Esophagus (tissue), 2 donors: ENCODE data around the gene CETP. TPM values are rescaled to one million over a fixed set of nuclear protein-coding genes. Genes with fewer than 3 reads are reported as not detected.
A peak's percentile ranks its signal among the peaks of the same experiment; 100 is the strongest.

Source experiments
- H3K27ac ChIP-seq, 2 donors: one replicate each; pipeline ENCODE4 v1.5.1; 2013; ENCODE audit warnings: low read depth in 2 of 2, mild to moderate bottlenecking in 2 of 2, inconsistent platforms in 1 of 2, low read length in 1 of 2, moderate library complexity in 1 of 2
- H3K27me3 ChIP-seq, 2 donors: one replicate each; pipeline ENCODE4 v1.6.1; 2013; ENCODE audit warnings: low read length in 2 of 2, control low read depth in 1 of 2, mild to moderate bottlenecking in 1 of 2; ENCODE audit not compliant: insufficient read depth in 2 of 2, control insufficient read depth in 1 of 2
- H3K36me3 ChIP-seq, 2 donors: one replicate each; pipeline ENCODE4 v1.6.1; 2013; ENCODE audit warnings: low read length in 1 of 2; ENCODE audit not compliant: control insufficient read depth in 2 of 2, insufficient read depth in 2 of 2
- H3K4me1 ChIP-seq, 2 donors: one replicate each; pipeline ENCODE4 v1.6.1; 2013; ENCODE audit warnings: low read length in 1 of 2; ENCODE audit not compliant: control insufficient read depth in 2 of 2, insufficient read depth in 2 of 2
- H3K4me3 ChIP-seq, 2 donors: one replicate each; pipeline ENCODE4 v1.5.1; 2013; ENCODE audit warnings: low read length in 2 of 2, mild to moderate bottlenecking in 2 of 2, low read depth in 1 of 2, moderate library complexity in 1 of 2
- H3K9me3 ChIP-seq, 2 donors: one replicate each; pipeline ENCODE4 v1.6.1; 2013; ENCODE audit warnings: mild to moderate bottlenecking in 2 of 2, low read depth in 1 of 2, low read length in 1 of 2, moderate library complexity in 1 of 2; ENCODE audit not compliant: control insufficient read depth in 2 of 2, insufficient read depth in 1 of 2
- WGBS, 2 donors: extraction: QIAGEN DNeasy Blood & Tissue Kit; methylation state at CpG; one replicate each; pipeline ENCODE4 v1.1.7; 2013; 5-methylcytosine and 5-hydroxymethylcytosine counted together
- polyA plus RNA-seq, 2 donors: library from polyadenylated mRNA; stranded (reverse); fragments of 200-250 nt; gene quantifications; one replicate each; pipeline ENCODE4 v1.2.3, GENCODE V29; 2013
- donor health status: healthy with polysubstance abuse.
- donor health status: Bipolar disorder and iron deficiency.

The CETP gene
- polyA plus RNA-seq, 2 donors, result 0.06 TPM; not detected in 1

- Histone ChIP-seq H3K9me3 (no peaks in the 10 kb centered on the region), H3K4me1 (peaks cover 3 to 7% of the 10 kb centered on the region in 2 donors), H3K4me3 (no peak overlapping the region), H3K27ac (no peak overlapping the region), H3K36me3 (no peaks in the 10 kb centered on the region), H3K27me3 (no peaks in the 10 kb centered on the region)
- WGBS, 2 donors, result 88 to 96% methylated on average over 9 of the region's 9 CpGs
These were observed 38.2 kb upstream of the CETP start for GRCh38 chr16:56923481-56924091.

- Histone ChIP-seq H3K4me3 (no peak overlapping the region), H3K27me3 (no peaks in the 10 kb centered on the region), H3K4me1 (peaks cover 0 to 3% of the 10 kb centered on the region in 2 donors), H3K27ac (no peak overlapping the region), H3K9me3 (no peaks in the 10 kb centered on the region), H3K36me3 (no peaks in the 10 kb centered on the region)
- 62 to 73% methylated on average over 2 of the region's 2 CpGs for WGBS, 2 donors
These were observed 34.3 kb upstream of the CETP start for GRCh38 chr16:56927471-56927870.

- H3K27me3 ChIP-seq, result no peaks in the 10 kb centered on the region
- 95 to 100% methylated on average over 4 of the region's 4 CpGs for WGBS, 2 donors
These were observed 32.1 kb upstream of the CETP start for GRCh38 chr16:56929639-56930038.

GRCh38 chr16:56930486-56931270 is 31.1 kb upstream of the CETP start:
- Histone ChIP-seq H3K9me3 (no peaks in the 10 kb centered on the region), H3K4me1 (peaks cover 0 to 3% of the 10 kb centered on the region in 2 donors), H3K36me3 (no peaks in the 10 kb centered on the region), H3K27me3 (no peaks in the 10 kb centered on the region), H3K27ac (no peak overlapping the region), H3K4me3 (no peak overlapping the region)
- 64 to 85% methylated on average over 15 of the region's 15 CpGs for WGBS, 2 donors

More at GRCh38 chr16:56929639-56930038, 32.1 kb upstream of the CETP start:
- Histone ChIP-seq H3K9me3 (no peaks in the 10 kb centered on the region), H3K36me3 (no peaks in the 10 kb centered on the region), H3K27ac (no peak overlapping the region), H3K4me3 (no peak overlapping the region), H3K4me1 (peaks cover 0 to 3% of the 10 kb centered on the region in 2 donors)

- Histone ChIP-seq H3K36me3 (no peaks in the 10 kb centered on the region), H3K27ac (peak overlapping the region; percentile 94 to 98), H3K27me3 (no peaks in the 10 kb centered on the region), H3K4me1 (peaks cover 0 to 3% of the 10 kb centered on the region in 2 donors), H3K4me3 (peak overlapping the region; percentile 43 to 89), H3K9me3 (no peaks in the 10 kb centered on the region)
- 17 to 25% methylated on average over 25 of the region's 25 CpGs for WGBS, 2 donors
These were observed 30.4 kb upstream of the CETP start for GRCh38 chr16:56931271-56931891.

- 0 to 1% methylated on average over 82 to 83 of the region's 83 CpGs for WGBS, 2 donors
- Histone ChIP-seq H3K27ac (peak within 1 kb of the TSS; percentile 98), H3K9me3 (no peaks in the 10 kb centered on the region), H3K4me3 (peak within 1 kb of the TSS; percentile 89), H3K27me3 (no peaks in the 10 kb centered on the region), H3K36me3 (peaks cover 3 to 5% of the 10 kb centered on the region in 2 donors), H3K4me1 (peaks cover 0 to 3% of the 10 kb centered on the region in 2 donors)
These were observed 29.6 kb upstream of the CETP start, which contains the start of gene HERPUD1 for GRCh38 chr16:56931892-56932720. TSS of gene HERPUD1 (plus strand) at chr16:56932142. CDS start at chr16:56932245, 103 bp downstream.

- whole genome bisulfite sequencing, 2 donors, result 1 to 2% methylated on average over 25 of the region's 25 CpGs
- H3K4me3 ChIP-seq, result peak overlapping the region; percentile 89
- H3K9me3 ChIP-seq, result no peaks in the 10 kb centered on the region
- H3K27ac ChIP-seq, result peak overlapping the region; percentile 98
- H3K36me3 ChIP-seq, result peaks cover 3 to 5% of the 10 kb centered on the region in 2 donors
- no peaks in the 10 kb centered on the region for H3K27me3 ChIP-seq
- H3K4me1 ChIP-seq, result peaks cover 0 to 3% of the 10 kb centered on the region in 2 donors
These were observed 28.8 kb upstream of the CETP start for GRCh38 chr16:56932721-56933619.

- Histone ChIP-seq H3K4me1 (peaks cover 0 to 3% of the 10 kb centered on the region in 2 donors), H3K27me3 (no peaks in the 10 kb centered on the region), H3K9me3 (no peaks in the 10 kb centered on the region), H3K36me3 (peaks cover 7 to 9% of the 10 kb centered on the region in 2 donors), H3K27ac (no peak overlapping the region), H3K4me3 (peak overlapping the region in 1 of 2 donors; percentile 89)
- 18 to 19% methylated on average over 8 of the region's 8 CpGs for WGBS, 2 donors
These were observed 27.7 kb upstream of the CETP start for GRCh38 chr16:56933828-56934598.
